Breast epithelium (tissue), 3 donors: ENCODE measurements around the gene DTD2.

Source experiments
- POLR2A ChIP-seq: fragments of 450-650 bp; IDR thresholded peaks from one replicate; pipeline ENCODE4 v1.6.1; 2016; ENCODE audit warnings: antibody characterized with exemption, mild to moderate bottlenecking, moderate library complexity
- TF ChIP-seq, protein P1 (sequence below), 3 donors: fragments of 450-650 bp; IDR thresholded peaks; one replicate each; pipeline ENCODE4 v1.5.1; 2016 to 2017; ENCODE audit warnings: antibody characterized with exemption in 3 of 3, mild to moderate bottlenecking in 3 of 3, moderate library complexity in 3 of 3

GRCh38 chr14:31430634-31431264, 26.6 kb downstream of the DTD2 start:
- TF ChIP-seq, protein P1, sequence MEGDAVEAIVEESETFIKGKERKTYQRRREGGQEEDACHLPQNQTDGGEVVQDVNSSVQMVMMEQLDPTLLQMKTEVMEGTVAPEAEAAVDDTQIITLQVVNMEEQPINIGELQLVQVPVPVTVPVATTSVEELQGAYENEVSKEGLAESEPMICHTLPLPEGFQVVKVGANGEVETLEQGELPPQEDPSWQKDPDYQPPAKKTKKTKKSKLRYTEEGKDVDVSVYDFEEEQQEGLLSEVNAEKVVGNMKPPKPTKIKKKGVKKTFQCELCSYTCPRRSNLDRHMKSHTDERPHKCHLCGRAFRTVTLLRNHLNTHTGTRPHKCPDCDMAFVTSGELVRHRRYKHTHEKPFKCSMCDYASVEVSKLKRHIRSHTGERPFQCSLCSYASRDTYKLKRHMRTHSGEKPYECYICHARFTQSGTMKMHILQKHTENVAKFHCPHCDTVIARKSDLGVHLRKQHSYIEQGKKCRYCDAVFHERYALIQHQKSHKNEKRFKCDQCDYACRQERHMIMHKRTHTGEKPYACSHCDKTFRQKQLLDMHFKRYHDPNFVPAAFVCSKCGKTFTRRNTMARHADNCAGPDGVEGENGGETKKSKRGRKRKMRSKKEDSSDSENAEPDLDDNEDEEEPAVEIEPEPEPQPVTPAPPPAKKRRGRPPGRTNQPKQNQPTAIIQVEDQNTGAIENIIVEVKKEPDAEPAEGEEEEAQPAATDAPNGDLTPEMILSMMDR (IDR thresholded peaks at IDR 0.05) = no peak
- no peak for TF ChIP-seq POLR2A
